Measurements from ENCODE around the gene ANK3. TPM values are rescaled to one million over a fixed set of nuclear protein-coding genes. Genes with fewer than 3 reads are reported as not detected.

The ANK3 gene
- total and polyA plus RNA-seq, 2 donors (not counting 3 experiments of a cell fraction or from before 2014, with no cell fraction given) = 0.88 to 8.5 TPM

GRCh38 chr10:60073781-60074656, 315.7 kb downstream of the ANK3 start:
- no peak overlapping the region for H3K27ac ChIP-seq (ENCODE audit: insufficient read depth, low read depth, low read length)
- H3K4me1 ChIP-seq (ENCODE audit: control insufficient read depth, extremely low read depth, insufficient read depth, low read length) = no peaks in the 10 kb centered on the region
- TF ChIP-seq FOS (IDR thresholded peaks at IDR 0.05; ENCODE audit: borderline replicate concordance, insufficient read depth, low read length) (no peak), CTCF (IDR thresholded peaks at IDR 0.05; ENCODE audit: extremely low read depth in 1 of 2, insufficient read depth in 1 of 2, low read depth in 1 of 2, low read length in 2 of 2) (no peak), EZH2 (IDR thresholded peaks at IDR 0.05; ENCODE audit: borderline replicate concordance, low read depth, low read length, severe bottlenecking) (no peak), GATA2 (IDR thresholded peaks at IDR 0.05; ENCODE audit: insufficient read depth, insufficient read length, low read depth, low read length) (no peak), MYC (IDR thresholded peaks at IDR 0.05; ENCODE audit: low read depth, low read length) (no peak), JUN (IDR thresholded peaks at IDR 0.05; ENCODE audit: borderline replicate concordance, insufficient read depth, insufficient read length, low read depth) (no peak), POLR2A (IDR thresholded peaks at IDR 0.05; ENCODE audit: low read depth, low read length) (no peak), POLR2AphosphoS5 (IDR thresholded peaks at IDR 0.05; ENCODE audit: insufficient read depth, low read depth, low read length) (no peak)
- TF ChIP-seq, protein P1, sequence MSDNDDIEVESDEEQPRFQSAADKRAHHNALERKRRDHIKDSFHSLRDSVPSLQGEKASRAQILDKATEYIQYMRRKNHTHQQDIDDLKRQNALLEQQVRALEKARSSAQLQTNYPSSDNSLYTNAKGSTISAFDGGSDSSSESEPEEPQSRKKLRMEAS (IDR thresholded peaks at IDR 0.05; ENCODE audit: insufficient read depth, insufficient read length) = no peak
- no peaks in the 10 kb centered on the region for H4K20me1 ChIP-seq (replicated peaks; ENCODE audit: control insufficient read depth, extremely low read depth, insufficient read depth, low read length)
- dilution Hi-C loops (cut with MboI; ENCODE audit: extremely low pct_ligation_motif_present, low sequenced_read_pairs) (no loop called here), intact Hi-C loops (cut with micrococcal nuclease) (no loop called here)
- no peak overlapping the region for H3K4me3 ChIP-seq (replicated peaks in 1 of 3; ENCODE audit: insufficient read depth in 1 of 3, low read depth in 1 of 3, low read length in 3 of 3)
- CTCF ChIA-PET = no interaction called here
- no peaks in the 10 kb centered on the region for H3K9me3 ChIP-seq (replicated peaks; ENCODE audit: control insufficient read depth, insufficient read depth, low read length)
- FAIRE-seq (no peak), DNase-seq (ENCODE audit: low read depth, low spot score) (no peak)
- no peaks in the 10 kb centered on the region for H3K36me3 ChIP-seq (ENCODE audit: control insufficient read depth in 2 of 2, extremely low read depth in 1 of 2, insufficient read depth in 2 of 2, low read length in 2 of 2)
- no peaks in the 10 kb centered on the region for H3K9me1 ChIP-seq (replicated peaks; ENCODE audit: control insufficient read depth, extremely low read depth, insufficient read depth, low read length)
- BruUV-seq (replicated peaks) = no TSS peak
- no peak overlapping the region for H3K4me2 ChIP-seq (ENCODE audit: insufficient read depth, low read length)
- H3K27me3 ChIP-seq (ENCODE audit: control insufficient read depth in 2 of 2, insufficient read depth in 2 of 2, low read length in 2 of 2) = no peaks in the 10 kb centered on the region
- H3K9ac ChIP-seq (replicated peaks; ENCODE audit: extremely low read depth, insufficient read depth, low read length) = no peak overlapping the region
- no peak overlapping the region for H2AFZ ChIP-seq (ENCODE audit: low read depth, low read length)
- no peaks in the 10 kb centered on the region for H3K79me2 ChIP-seq (ENCODE audit: control insufficient read depth, insufficient read depth, low read length)
- POLR2A ChIA-PET = no interaction called here
